Uterus (tissue), 2 donors: ENCODE data around the gene TAF9B.
"Not testable (repeated sequence)": the region's sequence is repeated elsewhere in the genome, so short reads cannot be mapped to it uniquely, and the experiment has no call there.

Experiments used
- CTCF ChIP-seq, 4 experiments: fragments of 200-600 bp in 2 of 4; fragments of 450-650 bp in 2 of 4; sonication (generic) in 2 of 4; IDR thresholded peaks; one replicate each; pipeline ENCODE4 v1.5.1; 2016 to 2019; ENCODE audit warnings: antibody characterized with exemption in 4 of 4, mild to moderate bottlenecking in 2 of 4, moderate library complexity in 1 of 4
- POLR2A ChIP-seq, 2 donors: fragments of 450-650 bp; IDR thresholded peaks; one replicate each; pipeline ENCODE4 v1.6.1; 2016; ENCODE audit warnings: antibody characterized with exemption in 2 of 2, mild to moderate bottlenecking in 1 of 2, moderate library complexity in 1 of 2

GRCh38 chrX:78081413-78081812 lies 58.0 kb downstream of the TAF9B start:
- TF ChIP-seq CTCF, POLR2A (IDR thresholded peaks at IDR 0.05): not testable (repeated sequence)
